ENCODE results near the gene VPS26A. TPM values are rescaled to one million over a fixed set of nuclear protein-coding genes. Genes with fewer than 3 reads are reported as not detected.

The VPS26A gene
- 45.2 to 67.3 TPM (median 52.6 TPM) in 5 replicates for total RNA-seq (2022; extraction: Qiagen RNA extraction; ENCODE audit: low read depth)

DNA sequence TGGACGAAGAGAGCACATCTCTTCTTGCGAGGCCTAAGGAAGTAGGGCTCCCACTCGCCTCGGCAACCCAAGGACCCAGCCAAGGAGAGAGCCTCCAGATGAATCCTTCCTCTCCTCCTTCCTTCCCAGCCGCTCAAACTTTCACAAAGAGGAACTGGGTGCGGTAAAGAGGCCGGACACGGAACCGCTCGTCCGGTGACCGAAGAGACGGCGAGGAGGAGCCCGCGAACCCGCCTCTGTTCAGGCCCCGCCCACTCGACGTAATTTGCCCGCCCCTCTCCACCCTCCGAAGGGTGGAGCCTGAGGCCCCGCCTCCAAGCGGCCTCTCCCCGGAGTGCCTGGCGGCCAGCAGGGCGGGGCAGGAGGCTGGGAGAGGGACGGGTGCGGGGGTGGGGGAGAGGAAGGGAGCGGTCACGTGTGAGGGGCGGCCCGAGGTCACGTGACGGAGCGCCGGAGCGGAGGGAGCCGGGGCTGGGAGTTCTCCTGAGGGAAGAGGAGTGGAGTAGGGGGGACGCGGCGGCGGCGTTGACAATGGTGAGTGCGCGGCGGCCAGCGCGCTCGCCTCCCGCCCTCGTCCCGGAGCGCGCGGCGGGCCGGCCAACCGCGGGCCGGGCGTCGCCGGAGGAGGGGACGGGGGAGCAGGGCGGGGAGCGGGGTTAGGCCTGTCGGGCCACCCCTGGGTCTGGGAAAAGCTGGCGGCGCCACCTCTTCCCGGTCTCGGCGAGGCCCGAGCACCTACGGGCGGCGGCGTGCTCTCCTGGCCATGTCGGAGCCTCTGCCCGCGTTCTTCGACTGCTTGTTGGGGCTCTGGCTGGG, at the start of gene VPS26A:
TSS of gene VPS26A (plus strand) at position 432 of the 816 bp plus-strand sequence. CDS start at position 532, 100 bp downstream.

DNA sequence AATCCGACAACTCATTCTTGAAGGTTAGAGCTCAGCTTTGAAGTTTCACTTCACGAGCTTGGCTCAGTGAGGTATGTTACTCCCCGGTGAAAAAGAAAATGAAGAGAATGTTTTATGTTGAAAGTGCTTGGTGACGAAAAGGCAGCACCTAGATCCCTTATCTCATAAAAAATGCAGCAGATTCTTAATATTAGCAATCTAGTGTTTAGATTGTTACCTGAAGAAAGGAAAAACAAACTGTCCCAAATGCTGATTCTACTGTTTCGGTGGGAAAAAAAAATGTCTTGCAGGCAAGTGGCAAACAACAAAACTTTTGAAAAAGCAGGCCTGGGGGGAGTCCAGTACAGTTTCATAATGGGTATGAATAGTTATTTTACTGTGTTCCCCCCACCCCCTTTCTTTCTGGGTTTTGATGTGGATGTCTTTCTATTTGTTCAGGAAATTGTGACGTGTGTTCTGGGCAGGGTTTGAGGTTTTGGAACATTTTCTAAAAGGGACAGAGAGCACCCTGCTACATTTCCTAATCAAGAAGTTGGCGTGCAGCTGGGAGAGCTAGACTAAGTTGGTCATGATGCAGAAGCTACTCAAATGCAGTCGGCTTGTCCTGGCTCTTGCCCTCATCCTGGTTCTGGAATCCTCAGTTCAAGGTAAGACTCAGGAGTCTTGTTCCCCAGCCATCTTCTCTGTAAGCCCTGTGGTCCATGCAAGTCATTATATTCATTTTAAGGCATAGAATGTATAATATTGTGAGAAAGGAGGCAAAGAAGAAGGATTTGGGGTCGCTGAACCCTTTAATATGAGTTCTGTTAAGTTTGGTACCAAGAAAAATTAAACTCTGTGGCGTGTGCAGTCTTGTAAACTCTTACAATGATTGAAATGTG, 36.1 kb upstream of the VPS26A start, which contains the start of gene SRGN:
TSS of gene SRGN (plus strand) at position 514 of the 881 bp plus-strand sequence. CDS start at position 569, 55 bp downstream.

DNA sequence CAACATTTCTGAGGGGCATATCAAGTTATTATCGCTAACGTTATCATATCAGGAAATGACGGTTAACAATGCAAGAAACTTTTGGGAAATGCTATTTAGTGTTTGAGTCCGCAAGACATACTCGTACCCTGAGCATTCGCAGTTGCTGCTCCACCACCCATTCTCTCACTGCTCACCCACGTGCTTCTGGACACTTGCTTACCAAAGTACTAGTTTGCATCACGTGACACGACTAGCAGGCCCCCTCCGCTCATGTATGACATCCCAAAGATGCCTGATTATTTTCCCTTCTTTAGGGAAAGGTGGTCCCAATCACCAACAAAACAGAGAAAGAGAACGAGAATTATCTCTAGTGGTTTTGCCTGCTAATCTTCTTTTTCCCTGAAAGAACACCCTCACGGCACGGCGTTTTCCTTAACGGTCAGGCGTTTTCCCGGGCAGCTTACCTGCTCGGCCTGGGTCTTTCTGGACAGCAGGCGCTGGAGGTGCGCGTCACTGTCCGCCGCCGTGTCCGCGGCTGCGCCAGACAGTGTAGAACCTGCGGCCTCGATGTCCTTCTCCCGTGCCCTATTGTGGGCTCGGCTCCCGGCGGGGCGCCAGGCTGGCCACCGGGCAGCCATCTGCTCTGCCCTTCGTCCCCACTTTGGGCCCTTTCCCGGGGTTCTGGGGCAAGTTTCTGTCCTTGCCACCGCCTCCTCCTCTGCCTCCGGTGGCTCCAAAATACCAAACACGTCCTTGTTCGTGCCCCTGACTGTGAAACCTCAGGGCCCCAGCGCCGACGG, 56.0 kb downstream of the VPS26A start, which contains the start of gene SUPV3L1:
TSS of gene SUPV3L1 (plus strand) at position 492 of the 782 bp plus-strand sequence. CDS start at position 550, 58 bp downstream.

GRCh38 chr10:69220041-69220451, 96.1 kb downstream of the VPS26A start, which contains the start of gene HKDC1:
TSS of gene HKDC1 (plus strand) at chr10:69220332. CDS start at chr10:69220436, 104 bp downstream.

Other genes with a start within 250 kb of the VPS26A start
- 29.1 to 37.6 TPM (median 33.9 TPM) in 5 replicates for gene DDX50, start 222.9 kb upstream of the VPS26A start, total RNA-seq (2022; extraction: Qiagen RNA extraction; ENCODE audit: low read depth)
- gene DDX21, start 168.0 kb upstream of the VPS26A start, total RNA-seq (2022; extraction: Qiagen RNA extraction; ENCODE audit: low read depth): 109 to 150 TPM (median 135 TPM) in 5 replicates
- 36.8 to 45.0 TPM (median 43.3 TPM) in 5 replicates for gene KIFBP, start 135.4 kb upstream of the VPS26A start, total RNA-seq (2022; extraction: Qiagen RNA extraction; ENCODE audit: low read depth)
- gene SRGN, start 36.1 kb upstream of the VPS26A start, total RNA-seq (2022; extraction: Qiagen RNA extraction; ENCODE audit: low read depth): 92.1 to 132 TPM (median 99.4 TPM) in 5 replicates
- gene SUPV3L1, start 56.1 kb downstream of the VPS26A start, total RNA-seq (2022; extraction: Qiagen RNA extraction; ENCODE audit: low read depth): 31.3 to 38.2 TPM (median 33.9 TPM) in 5 replicates
- 10.1 to 16.1 TPM (median 11.6 TPM) in 5 replicates for gene HKDC1, start 96.2 kb downstream of the VPS26A start, total RNA-seq (2022; extraction: Qiagen RNA extraction; ENCODE audit: low read depth)
- gene HK1, start 154.3 kb downstream of the VPS26A start, total RNA-seq (2022; extraction: Qiagen RNA extraction; ENCODE audit: low read depth): 38.0 to 45.9 TPM (median 44.1 TPM) in 5 replicates